ENCODE data around the gene THBS2. TPM values are rescaled to one million over a fixed set of nuclear protein-coding genes. Genes with fewer than 3 reads are reported as not detected.

The THBS2 gene
- total RNA-seq, 2 experiments from 2014 or later = not detected

DNA sequence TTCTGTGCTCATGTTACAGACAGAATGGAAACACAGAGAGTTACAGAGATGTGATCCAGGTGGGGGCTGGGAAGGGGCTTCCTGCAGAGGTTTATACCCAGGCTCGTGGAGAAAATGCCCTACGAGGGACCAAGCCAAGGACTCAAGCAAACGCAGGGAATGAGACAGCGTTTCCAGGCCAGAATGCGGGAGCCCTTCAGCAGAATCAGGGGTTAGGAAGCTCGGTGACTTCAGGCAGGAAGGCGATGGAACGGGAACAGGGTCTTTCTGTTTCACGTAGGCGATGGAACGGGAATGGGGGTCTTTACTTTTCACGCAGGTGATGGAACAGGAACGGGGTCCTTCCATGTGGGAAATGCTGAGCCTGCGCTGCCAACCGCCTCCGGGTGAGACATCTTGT is 82.6 kb downstream of the THBS2 start:
- no peak for DNase-seq (ENCODE audit: low spot score)
- no peak overlapping the region for H3K27ac ChIP-seq (ENCODE audit: low read depth, low read length, poor library complexity, severe bottlenecking)
- no TSS peak for BruUV-seq (replicated peaks)
- no peak overlapping the region for H3K4me2 ChIP-seq (ENCODE audit: low read length)
- CTCF ChIA-PET (ENCODE audit: unreplicated experiment) = no interaction called here
- no peaks in the 10 kb centered on the region for H3K36me3 ChIP-seq (ENCODE audit: insufficient read depth, low read length)
- H2AFZ ChIP-seq (ENCODE audit: low read length) = no peak overlapping the region
- no peak for TF ChIP-seq EZH2phosphoT487 (IDR thresholded peaks at IDR 0.05; ENCODE audit: borderline replicate concordance, low read depth, low read length)
- TF ChIP-seq, protein P1, sequence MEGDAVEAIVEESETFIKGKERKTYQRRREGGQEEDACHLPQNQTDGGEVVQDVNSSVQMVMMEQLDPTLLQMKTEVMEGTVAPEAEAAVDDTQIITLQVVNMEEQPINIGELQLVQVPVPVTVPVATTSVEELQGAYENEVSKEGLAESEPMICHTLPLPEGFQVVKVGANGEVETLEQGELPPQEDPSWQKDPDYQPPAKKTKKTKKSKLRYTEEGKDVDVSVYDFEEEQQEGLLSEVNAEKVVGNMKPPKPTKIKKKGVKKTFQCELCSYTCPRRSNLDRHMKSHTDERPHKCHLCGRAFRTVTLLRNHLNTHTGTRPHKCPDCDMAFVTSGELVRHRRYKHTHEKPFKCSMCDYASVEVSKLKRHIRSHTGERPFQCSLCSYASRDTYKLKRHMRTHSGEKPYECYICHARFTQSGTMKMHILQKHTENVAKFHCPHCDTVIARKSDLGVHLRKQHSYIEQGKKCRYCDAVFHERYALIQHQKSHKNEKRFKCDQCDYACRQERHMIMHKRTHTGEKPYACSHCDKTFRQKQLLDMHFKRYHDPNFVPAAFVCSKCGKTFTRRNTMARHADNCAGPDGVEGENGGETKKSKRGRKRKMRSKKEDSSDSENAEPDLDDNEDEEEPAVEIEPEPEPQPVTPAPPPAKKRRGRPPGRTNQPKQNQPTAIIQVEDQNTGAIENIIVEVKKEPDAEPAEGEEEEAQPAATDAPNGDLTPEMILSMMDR (conservative IDR thresholded peaks at IDR 0.05; ENCODE audit: low read length) = no peak
- no peaks in the 10 kb centered on the region for H3K9me2 ChIP-seq (ENCODE audit: insufficient read depth, low read length)
- no peaks in the 10 kb centered on the region for H3K4me1 ChIP-seq (ENCODE audit: insufficient read depth, low read length, poor library complexity, severe bottlenecking)
- H3K4me3 ChIP-seq (ENCODE audit: low read depth, low read length, poor library complexity, severe bottlenecking) = no peak overlapping the region
- POLR2A ChIA-PET = no interaction called here
- H3K79me2 ChIP-seq (ENCODE audit: insufficient read depth, low read depth, low read length) = no peaks in the 10 kb centered on the region
- no peaks in the 10 kb centered on the region for H3K9me3 ChIP-seq (ENCODE audit: low read length)
- no peaks in the 10 kb centered on the region for H4K20me1 ChIP-seq (ENCODE audit: insufficient read depth, low read length)
- intact Hi-C loops (cut with micrococcal nuclease; ENCODE audit: unreplicated experiment) = no loop called here

DNA sequence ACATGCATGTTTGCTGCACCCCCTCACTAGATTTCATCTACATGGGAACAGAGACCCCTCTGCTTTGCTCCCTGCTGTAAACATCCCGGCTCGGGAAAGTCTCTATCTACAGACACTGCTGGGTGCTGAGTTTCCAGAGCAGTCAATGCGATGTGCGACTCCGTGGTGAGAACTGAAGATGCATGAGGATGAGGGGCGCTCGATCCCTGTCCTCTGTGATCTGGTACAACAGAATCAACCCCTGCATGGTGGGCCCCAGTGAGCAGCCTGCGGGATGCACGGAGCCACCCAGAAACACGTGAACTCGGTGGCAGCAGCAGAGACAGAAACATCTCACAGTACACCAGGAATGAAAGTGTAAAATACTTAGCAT is 83.1 kb downstream of the THBS2 start:
- no TSS peak for BruUV-seq (replicated peaks)
- Histone ChIP-seq H3K9me2 (ENCODE audit: insufficient read depth, low read length) (no peaks in the 10 kb centered on the region), H4K20me1 (ENCODE audit: insufficient read depth, low read length) (no peaks in the 10 kb centered on the region), H3K27ac (ENCODE audit: low read depth, low read length, poor library complexity, severe bottlenecking) (no peak overlapping the region), H3K4me3 (ENCODE audit: low read depth, low read length, poor library complexity, severe bottlenecking) (no peak overlapping the region), H3K9me3 (ENCODE audit: low read length) (no peaks in the 10 kb centered on the region), H2AFZ (ENCODE audit: low read length) (no peak overlapping the region), H3K36me3 (ENCODE audit: insufficient read depth, low read length) (no peaks in the 10 kb centered on the region), H3K4me1 (ENCODE audit: insufficient read depth, low read length, poor library complexity, severe bottlenecking) (no peaks in the 10 kb centered on the region), H3K4me2 (ENCODE audit: low read length) (no peak overlapping the region), H3K79me2 (ENCODE audit: insufficient read depth, low read depth, low read length) (no peaks in the 10 kb centered on the region)
- TF ChIP-seq, protein P1 (conservative IDR thresholded peaks at IDR 0.05; ENCODE audit: low read length) = no peak
- no peak for TF ChIP-seq EZH2phosphoT487 (IDR thresholded peaks at IDR 0.05; ENCODE audit: borderline replicate concordance, low read depth, low read length)
- CTCF ChIA-PET (ENCODE audit: unreplicated experiment) = no interaction called here
- POLR2A ChIA-PET = no interaction called here
- intact Hi-C loops (cut with micrococcal nuclease; ENCODE audit: unreplicated experiment) = no loop called here
- no peak for DNase-seq (ENCODE audit: low spot score)

DNA sequence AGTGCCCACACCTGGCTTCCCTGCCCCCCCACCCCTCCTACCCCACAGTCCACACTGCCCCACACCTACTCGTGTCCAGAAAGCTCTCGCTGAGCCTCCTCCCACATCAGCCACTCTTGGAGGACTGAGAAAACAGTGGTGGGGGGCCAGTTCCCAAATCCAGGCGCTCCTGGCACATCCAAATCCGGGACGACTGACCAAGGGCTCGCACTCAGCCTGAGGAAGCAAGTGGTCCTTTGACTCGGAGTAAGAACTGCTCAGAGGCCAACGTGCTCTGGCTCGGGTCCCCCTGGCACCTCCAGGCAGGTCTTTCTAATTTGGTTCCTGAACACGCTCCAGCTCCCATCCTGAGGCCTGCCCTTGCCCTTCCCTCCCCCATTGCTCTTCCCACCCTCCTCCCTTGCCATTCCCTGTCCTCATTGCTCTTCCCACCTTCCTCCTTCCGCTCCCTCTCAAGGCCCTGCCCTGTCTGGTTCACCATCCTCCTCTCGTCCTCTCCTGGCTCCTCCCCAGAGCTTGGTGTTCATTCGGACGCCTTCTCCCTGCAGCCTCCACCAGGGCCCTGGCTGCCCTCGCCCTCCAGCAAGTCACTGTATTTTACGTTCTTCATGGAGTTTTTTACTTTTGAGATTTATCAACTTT is 83.6 kb downstream of the THBS2 start:
- POLR2A ChIA-PET = no interaction called here
- H3K9me3 ChIP-seq (ENCODE audit: low read length) = no peaks in the 10 kb centered on the region
- intact Hi-C loops (cut with micrococcal nuclease; ENCODE audit: unreplicated experiment) = no loop called here
- no peak overlapping the region for H3K27ac ChIP-seq (ENCODE audit: low read depth, low read length, poor library complexity, severe bottlenecking)
- BruUV-seq (replicated peaks) = no TSS peak
- no peak overlapping the region for H2AFZ ChIP-seq (ENCODE audit: low read length)
- H3K79me2 ChIP-seq (ENCODE audit: insufficient read depth, low read depth, low read length) = no peaks in the 10 kb centered on the region
- H4K20me1 ChIP-seq (ENCODE audit: insufficient read depth, low read length) = no peaks in the 10 kb centered on the region
- DNase-seq (ENCODE audit: low spot score) = no peak
- no peak overlapping the region for H3K4me3 ChIP-seq (ENCODE audit: low read depth, low read length, poor library complexity, severe bottlenecking)
- no peaks in the 10 kb centered on the region for H3K36me3 ChIP-seq (ENCODE audit: insufficient read depth, low read length)
- no peaks in the 10 kb centered on the region for H3K9me2 ChIP-seq (ENCODE audit: insufficient read depth, low read length)
- no peaks in the 10 kb centered on the region for H3K4me1 ChIP-seq (ENCODE audit: insufficient read depth, low read length, poor library complexity, severe bottlenecking)
- no peak overlapping the region for H3K4me2 ChIP-seq (ENCODE audit: low read length)
- CTCF ChIA-PET (ENCODE audit: unreplicated experiment) = no interaction called here
- TF ChIP-seq, protein P1 (conservative IDR thresholded peaks at IDR 0.05; ENCODE audit: low read length) = no peak
- no peak for TF ChIP-seq EZH2phosphoT487 (IDR thresholded peaks at IDR 0.05; ENCODE audit: borderline replicate concordance, low read depth, low read length)

Measured in OCI-LY7 (cell line).